Type B pancreatic cell (in vitro differentiated cells): ENCODE results near the gene ZNF513. TPM values are rescaled to one million over a fixed set of nuclear protein-coding genes. Genes with fewer than 3 reads are reported as not detected.
A peak's percentile ranks its signal among the peaks of the same experiment; 100 is the strongest.

ENCODE experiments used
- DNase-seq: peaks from one replicate; pipeline ENCODE4 v3.0.0; 2021; ENCODE audit warnings: mixed read lengths; ENCODE audit not compliant: unreplicated experiment; ENCODE audit errors: extremely low spot score
- H3K27ac Mint-ChIP-seq: 2 replicates; pipeline ENCODE4 v1.8.0; 2021; ENCODE audit warnings: mild to moderate bottlenecking, mixed read lengths
- H3K27me3 Mint-ChIP-seq: 2 replicates; pipeline ENCODE4 v1.8.0; 2021; ENCODE audit warnings: mixed read lengths
- H3K36me3 Mint-ChIP-seq: 2 replicates; pipeline ENCODE4 v1.8.0; 2021; ENCODE audit warnings: mixed read lengths
- H3K4me1 Mint-ChIP-seq: one replicate; pipeline ENCODE4 v1.8.0; 2021; ENCODE audit warnings: mixed read lengths; ENCODE audit not compliant: unreplicated experiment
- H3K4me3 Mint-ChIP-seq: 2 replicates; pipeline ENCODE4 v1.8.0; 2021; ENCODE audit warnings: mild to moderate bottlenecking, mixed read lengths
- H3K9me3 Mint-ChIP-seq: 2 replicates; pipeline ENCODE4 v1.8.0; 2021; ENCODE audit warnings: mixed read lengths
- CTCF ChIP-seq: fragments of 200-600 bp; sonication (generic); conservative IDR thresholded peaks from 2 replicates; pipeline ENCODE4 v1.5.0; 2021; ENCODE audit warnings: antibody characterized with exemption, mild to moderate bottlenecking
- total RNA-seq: library from RNA; stranded (reverse); gene quantifications from 2 replicates; pipeline ENCODE4 v1.2.1, GENCODE V29; 2021; ENCODE audit warnings: low replicate concordance

ZNF513 gene
- total RNA-seq, 1 donor from 2014 or later, result 25.3 TPM

- H3K27ac Mint-ChIP-seq, result no peak overlapping the region
- H3K4me3 Mint-ChIP-seq, result no peak overlapping the region
- no peak for TF ChIP-seq CTCF
- DNase-seq, result no peak
- peaks cover 29% of the 10 kb centered on the region for H3K4me1 Mint-ChIP-seq
- no peaks in the 10 kb centered on the region for H3K27me3 Mint-ChIP-seq
- peaks cover 20% of the 10 kb centered on the region for H3K36me3 Mint-ChIP-seq
- no peaks in the 10 kb centered on the region for H3K9me3 Mint-ChIP-seq
Measured at GRCh38 chr2:27375513-27376099, 4.9 kb downstream of the ZNF513 start.

GRCh38 chr2:27373567-27373966, 7.0 kb downstream of the ZNF513 start:
- H3K4me3 Mint-ChIP-seq, result no peak overlapping the region
- no peaks in the 10 kb centered on the region for H3K27me3 Mint-ChIP-seq
- no peak overlapping the region for H3K27ac Mint-ChIP-seq
- no peak for TF ChIP-seq CTCF
- H3K4me1 Mint-ChIP-seq, result peaks cover 29% of the 10 kb centered on the region
- peaks cover 21% of the 10 kb centered on the region for H3K36me3 Mint-ChIP-seq
- no peak for DNase-seq
- no peaks in the 10 kb centered on the region for H3K9me3 Mint-ChIP-seq

GRCh38 chr2:27372937-27373336, 7.6 kb downstream of the ZNF513 start:
- no peak for DNase-seq
- Mint-ChIP-seq H3K27me3 (no peaks in the 10 kb centered on the region), H3K9me3 (no peaks in the 10 kb centered on the region), H3K36me3 (peaks cover 21% of the 10 kb centered on the region), H3K4me1 (peaks cover 29% of the 10 kb centered on the region), H3K4me3 (peak overlapping the region; percentile 69), H3K27ac (peak overlapping the region; percentile 99)
- TF ChIP-seq CTCF, result no peak

GRCh38 chr2:27370816-27371620, 9.5 kb downstream of the ZNF513 start:
- H3K4me3 Mint-ChIP-seq, result peak overlapping the region; percentile 96
- H3K4me1 Mint-ChIP-seq, result peaks cover 26% of the 10 kb centered on the region
- TF ChIP-seq CTCF, result no peak
- H3K27me3 Mint-ChIP-seq, result no peaks in the 10 kb centered on the region
- H3K27ac Mint-ChIP-seq, result peak overlapping the region; percentile 99
- peaks cover 27% of the 10 kb centered on the region for H3K36me3 Mint-ChIP-seq
- DNase-seq, result no peak
- no peaks in the 10 kb centered on the region for H3K9me3 Mint-ChIP-seq

- Mint-ChIP-seq H3K4me1 (peaks cover 26% of the 10 kb centered on the region), H3K4me3 (peak within 1 kb of the TSS; percentile 96), H3K36me3 (peaks cover 27% of the 10 kb centered on the region), H3K9me3 (no peaks in the 10 kb centered on the region), H3K27me3 (no peaks in the 10 kb centered on the region), H3K27ac (peak within 1 kb of the TSS; percentile 99)
- TF ChIP-seq CTCF, result peak; percentile 73
- peak; percentile 99 for DNase-seq
Measured at GRCh38 chr2:27370026-27370815, 10.3 kb downstream of the ZNF513 start, which contains the start of the genes EIF2B4 and SNX17. TSS of gene EIF2B4 (minus strand) at chr2:27370338. CDS start at chr2:27370314, 24 bp downstream. TSS of gene SNX17 (plus strand) at chr2:27370616. CDS start at chr2:27370744, 128 bp downstream.
